Neural cell (in vitro differentiated cells): ENCODE measurements around the gene RNF144A. TPM values are rescaled to one million over a fixed set of nuclear protein-coding genes. Genes with fewer than 3 reads are reported as not detected.

Experiments
- H2AFZ ChIP-seq: fragments of 200-600, 300-800 bp; sonication (generic), shearing (Covaris generic); 2 replicates; pipeline ENCODE4 v1.6.0; 2014; ENCODE audit warnings: low read depth, mild to moderate bottlenecking, antibody characterized with exemption, low read length, moderate library complexity
- H3F3A ChIP-seq: fragments of 200-600 bp; shearing (Covaris generic); 2 replicates; pipeline ENCODE4 v1.6.1; 2016; ENCODE audit warnings: mild to moderate bottlenecking, moderate library complexity, mixed read lengths, antibody characterized with exemption, low read length; ENCODE audit not compliant: insufficient read depth, poor library complexity, severe bottlenecking
- H3K27ac ChIP-seq: fragments of 200-600, 300-800 bp; sonication (generic), shearing (Covaris generic); 2 replicates; pipeline ENCODE4 v1.5.1; 2014; ENCODE audit warnings: mild to moderate bottlenecking, low read length, moderate library complexity
- H3K27me3 ChIP-seq: fragments of 300-800, 200-600 bp; sonication (generic), shearing (Covaris generic); 2 replicates; pipeline ENCODE4 v1.6.0; 2014; ENCODE audit warnings: mild to moderate bottlenecking, low read depth, low read length, moderate library complexity; ENCODE audit not compliant: insufficient read depth
- H3K36me3 ChIP-seq: fragments of 300-800, 200-600 bp; sonication (generic), shearing (Covaris generic); 2 replicates; pipeline ENCODE4 v1.5.1; 2014; ENCODE audit warnings: mild to moderate bottlenecking, antibody characterized with exemption, low read length, moderate library complexity; ENCODE audit not compliant: insufficient read depth
- H3K4me2 ChIP-seq: fragments of 300-800, 200-600 bp; sonication (generic), shearing (Covaris generic); 2 replicates; pipeline ENCODE4 v1.6.0; 2014; ENCODE audit warnings: mild to moderate bottlenecking, low read length
- H3K4me3 ChIP-seq: fragments of 300-800, 200-600 bp; sonication (generic), shearing (Covaris generic); 2 replicates; pipeline ENCODE4 v1.5.1; 2014; ENCODE audit warnings: mild to moderate bottlenecking, low read length, moderate library complexity
- H3K79me2 ChIP-seq: fragments of 200-600 bp; shearing (Covaris generic); replicated peaks from 2 replicates; pipeline ENCODE4 v1.6.0; 2014; ENCODE audit warnings: mild to moderate bottlenecking, low read length, moderate library complexity; ENCODE audit not compliant: insufficient read depth
- H3K9ac ChIP-seq: fragments of 300-800, 200-600 bp; sonication (generic), shearing (Covaris generic); 2 replicates; pipeline ENCODE4 v1.6.1; 2016; ENCODE audit warnings: mild to moderate bottlenecking, low read length, mixed read lengths
- H3K9me2 ChIP-seq: fragments of 200-600 bp; shearing (Covaris generic); 2 replicates; pipeline ENCODE4 v1.6.1; 2016; ENCODE audit warnings: mild to moderate bottlenecking, low read length, mixed read lengths; ENCODE audit not compliant: insufficient read depth
- H3K9me3 ChIP-seq: fragments of 200-600, 300-800 bp; sonication (generic), shearing (Covaris generic); 2 replicates; pipeline ENCODE4 v1.6.1; 2016; ENCODE audit warnings: mild to moderate bottlenecking, mixed run types, low read length, moderate library complexity, mixed read lengths
- H4K20me1 ChIP-seq: fragments of 200-600 bp; shearing (Covaris generic); 2 replicates; pipeline ENCODE4 v1.6.1; 2016; ENCODE audit warnings: mild to moderate bottlenecking, mixed run types; ENCODE audit not compliant: insufficient read depth
- CTCF ChIP-seq: fragments of 450-650 bp; IDR thresholded peaks from 2 replicates; pipeline ENCODE4 v1.5.1; 2014; ENCODE audit warnings: antibody characterized with exemption, mild to moderate bottlenecking, moderate library complexity; ENCODE audit not compliant: poor library complexity, severe bottlenecking
- EP300 ChIP-seq: fragments of 450-650 bp; conservative IDR thresholded peaks from 2 replicates; pipeline ENCODE4 v1.6.1; 2014; ENCODE audit warnings: antibody characterized with exemption, mild to moderate bottlenecking, moderate library complexity; ENCODE audit not compliant: poor library complexity, severe bottlenecking
- EZH2 ChIP-seq: fragments of 200-600, 300-800 bp; shearing (Covaris generic), sonication (generic); IDR thresholded peaks from 2 replicates; pipeline ENCODE4 v1.6.1; 2014; ENCODE audit warnings: antibody characterized with exemption, low read length, borderline replicate concordance, mild to moderate bottlenecking; ENCODE audit not compliant: insufficient read depth, poor library complexity, severe bottlenecking
- MXI1 ChIP-seq: fragments of 450-650 bp; conservative IDR thresholded peaks from 2 replicates; pipeline ENCODE4 v1.6.1; 2014; ENCODE audit warnings: antibody characterized with exemption, mild to moderate bottlenecking; ENCODE audit not compliant: poor library complexity, severe bottlenecking
- POLR2AphosphoS5 ChIP-seq: IDR thresholded peaks from 2 replicates; pipeline ENCODE4 v1.6.1; 2012
- RAD21 ChIP-seq: fragments of 450-650 bp; conservative IDR thresholded peaks from 2 replicates; pipeline ENCODE4 v1.6.1; 2014; ENCODE audit warnings: antibody characterized with exemption, mild to moderate bottlenecking, moderate library complexity
- SMC3 ChIP-seq: fragments of 450-650 bp; conservative IDR thresholded peaks from 2 replicates; pipeline ENCODE4 v1.6.1; 2014; ENCODE audit warnings: antibody characterized with exemption, mild to moderate bottlenecking, moderate library complexity; ENCODE audit not compliant: poor library complexity
- TAF1 ChIP-seq: IDR thresholded peaks from 2 replicates; pipeline ENCODE4 v1.6.1; 2012; ENCODE audit warnings: low read depth
- polyA plus RNA-seq: library from polyadenylated mRNA; depleted of rRNA; stranded (reverse); fragments of >200 nt; gene quantifications from 2 replicates; pipeline ENCODE4 v1.2.3, GENCODE V29; 2014
- TF ChIP-seq, protein P1 (sequence below): IDR thresholded peaks from 2 replicates; pipeline ENCODE4 v1.6.1; 2012; ENCODE audit warnings: borderline replicate concordance

Gene RNF144A
- polyA plus RNA-seq, 1 donor from 2014 or later = 26.9 TPM

- Histone ChIP-seq H3K27me3 (no peaks in the 10 kb centered on the region), H3K9ac (no peak overlapping the region), H3K4me3 (no peak overlapping the region), H3K27ac (no peak overlapping the region), H3K9me3 (no peaks in the 10 kb centered on the region), H3K36me3 (no peaks in the 10 kb centered on the region), H3K9me2 (no peaks in the 10 kb centered on the region), H2AFZ (no peak overlapping the region), H3F3A (no peaks in the 10 kb centered on the region), H3K79me2 (no peaks in the 10 kb centered on the region), H4K20me1 (no peaks in the 10 kb centered on the region), H3K4me2 (no peak overlapping the region)
- TF ChIP-seq EZH2 (no peak), CTCF (no peak), POLR2AphosphoS5 (no peak), SMC3 (no peak), TAF1 (no peak), RAD21 (no peak), EP300 (no peak), MXI1 (no peak)
- TF ChIP-seq, protein P1, sequence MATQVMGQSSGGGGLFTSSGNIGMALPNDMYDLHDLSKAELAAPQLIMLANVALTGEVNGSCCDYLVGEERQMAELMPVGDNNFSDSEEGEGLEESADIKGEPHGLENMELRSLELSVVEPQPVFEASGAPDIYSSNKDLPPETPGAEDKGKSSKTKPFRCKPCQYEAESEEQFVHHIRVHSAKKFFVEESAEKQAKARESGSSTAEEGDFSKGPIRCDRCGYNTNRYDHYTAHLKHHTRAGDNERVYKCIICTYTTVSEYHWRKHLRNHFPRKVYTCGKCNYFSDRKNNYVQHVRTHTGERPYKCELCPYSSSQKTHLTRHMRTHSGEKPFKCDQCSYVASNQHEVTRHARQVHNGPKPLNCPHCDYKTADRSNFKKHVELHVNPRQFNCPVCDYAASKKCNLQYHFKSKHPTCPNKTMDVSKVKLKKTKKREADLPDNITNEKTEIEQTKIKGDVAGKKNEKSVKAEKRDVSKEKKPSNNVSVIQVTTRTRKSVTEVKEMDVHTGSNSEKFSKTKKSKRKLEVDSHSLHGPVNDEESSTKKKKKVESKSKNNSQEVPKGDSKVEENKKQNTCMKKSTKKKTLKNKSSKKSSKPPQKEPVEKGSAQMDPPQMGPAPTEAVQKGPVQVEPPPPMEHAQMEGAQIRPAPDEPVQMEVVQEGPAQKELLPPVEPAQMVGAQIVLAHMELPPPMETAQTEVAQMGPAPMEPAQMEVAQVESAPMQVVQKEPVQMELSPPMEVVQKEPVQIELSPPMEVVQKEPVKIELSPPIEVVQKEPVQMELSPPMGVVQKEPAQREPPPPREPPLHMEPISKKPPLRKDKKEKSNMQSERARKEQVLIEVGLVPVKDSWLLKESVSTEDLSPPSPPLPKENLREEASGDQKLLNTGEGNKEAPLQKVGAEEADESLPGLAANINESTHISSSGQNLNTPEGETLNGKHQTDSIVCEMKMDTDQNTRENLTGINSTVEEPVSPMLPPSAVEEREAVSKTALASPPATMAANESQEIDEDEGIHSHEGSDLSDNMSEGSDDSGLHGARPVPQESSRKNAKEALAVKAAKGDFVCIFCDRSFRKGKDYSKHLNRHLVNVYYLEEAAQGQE = no peak
These were observed 36.9 kb upstream of the RNF144A start for GRCh38 chr2:6880200-6880733.

DNA sequence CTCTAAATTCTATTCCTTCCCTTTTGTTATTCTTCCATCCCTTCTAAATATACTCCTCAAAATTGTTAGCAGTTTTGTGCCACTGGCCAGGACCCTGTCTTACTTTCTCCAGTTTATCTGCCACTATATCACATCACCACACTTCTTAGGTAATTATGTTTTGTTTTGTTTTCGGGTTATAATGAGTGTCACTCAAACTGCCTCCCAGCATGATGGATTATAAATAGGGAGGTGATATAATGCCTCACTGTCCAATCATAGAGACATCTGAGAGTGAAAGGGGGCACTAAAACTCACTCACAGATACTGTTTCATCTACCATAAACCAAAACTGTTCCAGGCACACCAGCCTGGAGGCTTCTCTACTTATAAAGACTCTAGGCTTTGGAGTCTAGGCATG is 36.2 kb upstream of the RNF144A start:
- H3K27ac ChIP-seq = no peak overlapping the region
- no peak overlapping the region for H3K9ac ChIP-seq
- no peaks in the 10 kb centered on the region for H3K36me3 ChIP-seq
- no peaks in the 10 kb centered on the region for H4K20me1 ChIP-seq
- no peaks in the 10 kb centered on the region for H3K9me3 ChIP-seq
- no peak for TF ChIP-seq EZH2
- no peak overlapping the region for H3K4me3 ChIP-seq
- H2AFZ ChIP-seq = no peak overlapping the region
- H3K9me2 ChIP-seq = no peaks in the 10 kb centered on the region
- H3K79me2 ChIP-seq = no peaks in the 10 kb centered on the region
- H3K27me3 ChIP-seq = no peaks in the 10 kb centered on the region
- no peaks in the 10 kb centered on the region for H3F3A ChIP-seq
- no peak overlapping the region for H3K4me2 ChIP-seq

DNA sequence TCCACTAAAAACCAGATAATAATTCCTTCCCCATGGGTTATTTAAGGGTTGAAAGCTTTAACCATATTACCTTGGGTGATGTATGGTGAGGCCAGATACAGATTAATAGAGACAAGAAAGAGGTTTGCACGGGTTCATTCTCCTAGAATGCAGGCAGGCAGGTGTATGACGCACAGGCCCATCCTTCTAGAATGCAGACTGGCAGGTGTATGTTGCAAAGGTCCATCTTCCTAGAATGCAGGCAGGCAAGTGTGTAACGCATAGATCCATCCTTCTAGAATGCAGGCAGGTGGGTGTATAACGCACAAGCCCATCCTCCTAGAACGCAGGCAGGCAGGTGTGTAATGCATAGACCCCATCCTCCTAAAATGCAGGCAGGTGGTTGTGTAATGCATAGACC is 35.7 kb upstream of the RNF144A start:
- Histone ChIP-seq H3K36me3 (no peaks in the 10 kb centered on the region), H3K9ac (no peak overlapping the region), H3K9me2 (no peaks in the 10 kb centered on the region), H3K9me3 (no peaks in the 10 kb centered on the region), H4K20me1 (no peaks in the 10 kb centered on the region), H3K79me2 (no peaks in the 10 kb centered on the region), H2AFZ (no peak overlapping the region), H3K27ac (no peak overlapping the region), H3F3A (no peaks in the 10 kb centered on the region), H3K27me3 (no peaks in the 10 kb centered on the region), H3K4me2 (no peak overlapping the region), H3K4me3 (no peak overlapping the region)
- TF ChIP-seq RAD21 (no peak), CTCF (no peak), MXI1 (no peak), SMC3 (no peak), TAF1 (no peak), POLR2AphosphoS5 (no peak), EP300 (no peak), EZH2 (no peak)
- TF ChIP-seq, protein P1 = no peak
